NCI-H1092 (cell line): Measurements from ENCODE around the gene IL36G.

Experiments used
- DNase-seq: peaks from one replicate; lab custom pipeline; 2025; lab: John Stamatoyannopoulos, UW

The IL36G gene

GRCh38 chr2:112972423-112973086, 5.3 kb upstream of the IL36G start:
- no peak for DNase-seq

- no peak for DNase-seq
Measured at GRCh38 chr2:112973156-112973555, 4.7 kb upstream of the IL36G start.

GRCh38 chr2:112979731-112980130, 1.9 kb downstream of the IL36G start:
- no peak for DNase-seq

- no peak for DNase-seq
Measured at GRCh38 chr2:112980537-112980936, 2.7 kb downstream of the IL36G start.

- DNase-seq, result no peak
Measured at GRCh38 chr2:112985090-112985489, 7.3 kb downstream of the IL36G start.

DNA sequence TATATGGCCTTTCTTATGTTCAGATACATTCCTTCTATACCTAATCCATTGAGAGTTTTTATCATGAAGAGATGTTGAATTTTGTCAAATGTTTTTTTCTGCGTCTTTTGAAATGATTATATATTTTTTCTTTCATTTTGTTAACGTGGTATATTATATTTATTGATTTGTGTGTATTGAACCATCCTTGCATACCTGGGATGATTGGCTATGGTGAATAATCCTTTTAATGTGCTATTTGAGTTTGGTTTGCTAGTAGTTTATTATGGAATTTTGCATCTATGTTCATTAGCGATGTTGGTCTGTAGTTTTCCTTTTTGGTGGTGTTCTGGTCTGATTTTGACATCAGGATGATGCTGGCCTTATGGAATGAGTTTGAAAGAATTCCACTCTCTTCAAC, 11.8 kb downstream of the IL36G start:
- no peak for DNase-seq

- DNase-seq, result no peak
Measured at GRCh38 chr2:112993831-112994230, 16.0 kb downstream of the IL36G start.

DNA sequence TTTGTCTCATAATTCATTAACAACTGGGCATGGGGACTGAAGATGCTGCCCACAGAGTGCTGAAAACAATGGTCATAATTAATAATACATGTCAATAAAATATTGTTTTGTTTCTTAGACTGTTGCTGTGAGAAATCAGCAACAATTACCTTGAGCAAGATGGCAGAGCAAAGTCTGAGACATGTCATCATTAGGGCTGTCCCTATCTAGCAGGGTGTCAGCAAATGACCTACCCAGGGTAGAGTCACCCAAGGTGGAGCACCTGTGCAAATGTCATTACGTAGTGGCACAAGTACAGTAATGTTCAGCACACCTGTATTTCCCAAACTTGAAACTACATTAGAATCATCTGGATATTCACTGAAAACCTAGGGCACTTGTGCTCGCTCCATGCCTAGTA, 16.8 kb downstream of the IL36G start:
- DNase-seq, result no peak

GRCh38 chr2:112995346-112995920, 17.6 kb downstream of the IL36G start:
- DNase-seq, result no peak

DNA sequence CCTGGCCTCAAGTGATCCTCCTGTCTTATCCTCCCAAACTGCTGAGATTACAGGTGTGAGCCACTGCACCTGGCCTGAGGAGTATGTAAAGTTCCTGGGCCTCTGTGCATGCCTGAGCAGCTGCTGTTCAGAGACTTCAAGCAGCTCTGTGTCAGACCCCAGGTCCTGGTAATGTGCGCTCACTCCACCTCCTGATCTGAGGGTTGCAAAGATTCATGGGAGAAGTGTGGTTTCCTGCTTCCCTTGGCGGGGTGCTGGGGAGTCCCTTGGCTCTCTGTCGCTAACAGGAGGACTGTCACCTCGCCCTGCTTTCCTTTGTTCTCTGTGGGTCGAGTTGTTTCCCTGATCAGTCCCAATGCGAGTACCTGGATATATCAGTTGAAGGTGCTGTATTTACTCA, 18.8 kb downstream of the IL36G start:
- no peak for DNase-seq

DNA sequence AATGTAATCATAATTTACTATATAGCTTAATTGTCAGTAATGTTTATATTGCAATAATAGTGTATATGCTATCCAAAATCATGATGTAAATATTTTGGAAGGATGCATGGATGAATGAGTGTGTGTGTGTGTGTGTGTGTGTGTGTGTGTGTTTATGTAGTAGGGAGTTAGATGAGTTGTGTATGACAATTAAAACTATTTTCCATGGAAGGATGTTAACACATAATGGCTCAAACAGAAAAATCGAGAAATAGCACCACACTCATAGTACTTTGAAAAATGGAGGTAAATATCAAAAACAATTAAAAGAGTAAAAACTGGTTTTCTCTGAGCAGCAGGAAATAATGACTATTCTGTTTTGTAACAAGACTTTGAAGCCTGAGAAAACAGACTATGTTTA, 19.3 kb downstream of the IL36G start:
- no peak for DNase-seq

DNA sequence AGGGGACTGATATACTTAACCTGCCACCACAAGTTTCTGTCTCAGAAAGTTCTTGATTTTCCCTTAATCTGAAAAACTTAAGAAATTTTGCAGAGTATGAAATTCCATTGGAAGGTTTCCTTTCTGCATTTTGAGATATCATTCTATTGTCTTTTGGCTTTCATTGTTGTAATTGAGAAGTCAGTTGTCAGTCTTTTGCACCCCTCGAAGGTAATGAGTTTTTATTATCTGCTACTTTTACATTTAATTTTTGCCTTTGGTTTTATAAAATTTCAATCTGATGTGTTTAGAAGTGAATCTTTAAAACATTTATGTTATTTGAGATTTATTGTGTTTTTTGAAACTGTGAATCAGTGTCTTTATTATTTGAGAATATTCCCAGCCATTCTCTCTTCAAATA, 22.6 kb downstream of the IL36G start:
- DNase-seq, result no peak

DNA sequence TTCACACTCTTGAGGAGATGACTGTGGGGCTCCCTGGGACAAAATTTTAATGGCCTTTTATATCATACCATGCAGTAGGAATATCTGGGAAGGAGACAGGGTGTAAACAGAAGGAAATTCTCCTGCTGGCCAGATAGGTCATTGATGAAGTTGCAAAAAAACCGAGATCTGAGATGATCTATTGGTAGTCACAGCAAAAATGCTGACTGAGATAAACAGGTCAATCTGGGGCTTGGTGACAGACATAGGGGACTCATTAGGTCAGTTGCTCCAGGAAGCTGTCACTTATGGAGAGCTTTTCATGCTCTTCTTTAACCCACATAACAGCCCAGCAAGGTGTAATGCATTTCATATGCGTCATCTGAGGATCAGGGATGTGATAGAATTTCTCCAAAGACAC, 24.9 kb downstream of the IL36G start:
- no peak for DNase-seq

DNA sequence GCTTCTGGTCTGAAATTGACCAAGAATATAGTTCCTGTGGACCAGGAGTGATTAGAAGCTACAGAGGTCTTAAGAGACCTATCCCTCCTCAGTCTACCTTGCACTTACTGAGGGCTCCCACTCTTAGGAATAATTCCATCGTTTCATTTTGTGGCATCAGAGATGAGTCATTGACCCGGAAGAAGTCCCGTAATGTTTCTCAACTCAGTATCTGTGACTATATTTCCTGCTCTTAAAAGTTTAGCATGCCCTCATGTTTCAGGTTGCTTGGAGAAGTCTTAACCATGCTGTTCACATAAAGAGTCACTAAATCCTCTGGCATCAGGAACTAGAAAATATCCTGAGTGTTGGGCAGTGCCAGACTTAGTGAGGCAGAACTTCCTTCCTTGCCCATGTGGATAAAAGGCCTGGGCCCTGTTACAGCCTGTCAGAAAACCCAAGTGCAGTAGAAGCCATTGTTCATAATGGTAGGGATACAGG, 27.3 kb downstream of the IL36G start, which contains the start of gene IL36A:
IL36A (plus strand) TSS at position 430 of the 480 bp plus-strand sequence. CDS start 413 bp downstream, outside the sequence.
- DNase-seq, result no peak

DNA sequence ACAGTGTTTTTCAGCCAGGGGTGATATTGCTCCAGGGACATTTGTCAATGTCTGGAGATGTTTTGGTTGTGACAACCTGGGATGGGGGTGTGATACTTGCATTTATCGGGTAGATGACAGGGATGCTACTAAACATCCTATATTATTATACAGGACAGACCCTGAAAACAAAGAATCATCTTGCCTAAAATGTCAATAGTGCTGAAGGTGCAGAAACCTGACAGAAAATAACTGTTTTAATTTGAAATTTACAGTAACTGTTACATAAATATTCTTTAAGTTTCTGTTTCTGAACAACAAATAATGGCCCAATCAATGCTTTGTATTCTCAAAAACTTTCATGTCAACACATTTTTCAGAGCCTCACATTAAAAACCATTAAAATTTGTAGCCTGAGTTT, 29.4 kb downstream of the IL36G start:
- DNase-seq, result no peak

- DNase-seq, result no peak
Measured at GRCh38 chr2:113009622-113010021, 31.8 kb downstream of the IL36G start.

DNA sequence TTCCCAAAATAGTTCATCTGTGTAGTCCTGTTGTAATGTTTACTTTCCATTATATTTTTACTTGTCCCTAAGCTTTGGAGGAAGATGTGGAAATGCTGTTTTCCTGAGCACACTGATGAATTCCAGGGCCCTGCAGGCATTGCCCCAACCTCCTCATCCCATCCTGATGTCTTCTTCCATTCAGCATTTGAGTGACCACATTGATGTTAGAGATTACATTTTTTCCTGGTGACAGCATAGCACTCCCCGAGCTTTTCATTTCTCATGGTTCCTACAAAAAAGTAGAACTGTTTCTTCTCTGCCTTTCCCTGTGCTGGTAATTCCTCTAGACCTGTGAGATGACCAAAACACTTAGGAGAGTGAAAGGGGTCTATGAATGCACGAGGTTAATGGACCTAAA, 32.3 kb downstream of the IL36G start:
- no peak for DNase-seq

- DNase-seq, result no peak
Measured at GRCh38 chr2:113011108-113011507, 33.3 kb downstream of the IL36G start.

GRCh38 chr2:113012436-113013335, 34.9 kb downstream of the IL36G start:
- DNase-seq, result no peak

DNA sequence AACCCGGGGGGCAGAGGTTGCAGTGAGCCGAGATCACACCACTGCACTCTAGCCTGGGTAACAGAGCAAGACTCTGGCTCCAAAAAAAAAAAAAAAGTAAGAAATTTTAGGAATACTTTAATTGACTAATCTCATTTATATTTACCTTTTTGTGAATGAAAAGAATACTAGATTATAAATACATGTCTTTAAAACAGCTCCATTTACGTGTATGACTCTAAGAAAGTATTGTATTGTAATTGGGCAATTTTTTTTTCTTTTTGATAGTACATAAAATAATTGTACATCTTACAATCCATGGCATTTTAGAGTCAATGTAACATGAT, 35.5 kb downstream of the IL36G start:
- DNase-seq, result no peak

- DNase-seq, result no peak
Measured at GRCh38 chr2:113014067-113014466, 36.3 kb downstream of the IL36G start.

DNA sequence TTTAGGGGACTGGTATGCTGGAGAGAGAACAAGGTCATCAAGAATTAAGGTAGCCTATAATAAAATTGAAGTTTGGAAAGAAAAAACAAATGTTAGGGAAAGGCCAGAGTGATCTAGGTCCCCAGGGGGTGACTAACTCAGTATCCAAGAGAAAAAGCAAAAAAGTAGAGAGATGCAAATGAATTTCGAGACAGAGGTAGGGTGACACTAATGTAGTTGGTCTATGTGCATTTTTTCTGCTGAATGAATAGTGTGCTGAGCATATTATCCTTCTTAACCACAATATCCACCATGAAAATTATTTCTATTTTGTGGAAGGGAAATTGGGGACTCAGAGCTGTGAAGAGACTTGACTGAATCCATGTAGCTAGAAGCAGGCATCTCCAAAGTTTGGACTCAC, 37.2 kb downstream of the IL36G start:
- DNase-seq, result no peak

DNA sequence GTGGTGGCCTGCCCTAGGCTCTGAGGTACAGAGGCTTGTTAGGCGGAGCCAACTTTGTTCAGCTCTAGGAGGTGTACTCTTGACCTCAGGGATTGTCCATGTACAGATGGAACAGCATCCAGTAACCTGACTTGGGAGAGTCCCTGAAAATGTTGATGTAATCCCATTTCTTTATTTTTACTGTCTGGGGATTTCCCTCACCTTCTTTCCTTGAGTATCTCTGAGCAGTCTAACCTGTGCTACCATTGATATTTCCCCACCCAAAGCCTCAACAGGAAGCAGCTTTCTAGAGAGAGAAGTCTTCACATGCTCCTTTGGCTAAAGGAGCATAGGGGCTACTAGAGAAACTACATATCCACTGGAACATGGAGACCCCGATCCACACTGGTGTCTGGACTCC, 37.8 kb downstream of the IL36G start:
- DNase-seq, result no peak
